HEK293T (cell line): ENCODE measurements around the gene LIN28B.

ENCODE experiments used
- CTCF ChIA-PET: fragments of 350-600 bp; formaldehyde crosslinking; extraction: SDS; loops from one replicate; lab custom pipeline; 2021; ENCODE audit warnings: antibody characterized with exemption, inconsistent platforms; lab: Yijun Ruan, JAX
- POLR2A ChIA-PET: fragments of 350-600 bp; formaldehyde crosslinking; extraction: SDS; loops from one replicate; lab custom pipeline; 2020; ENCODE audit warnings: antibody characterized with exemption, inconsistent platforms; lab: Yijun Ruan, JAX
- DNase-seq: peaks from one replicate; pipeline ENCODE4 v3.0.0; 2012; ENCODE audit warnings: mixed read lengths; ENCODE audit errors: extremely low spot score
- ARNT ChIP-seq: fragments of 450-650 bp; IDR thresholded peaks from 2 replicates; pipeline ENCODE4 v1.6.1; 2017; ENCODE audit warnings: mild to moderate bottlenecking
- BHLHE40 ChIP-seq: fragments of 450-650 bp; IDR thresholded peaks from 2 replicates; pipeline ENCODE4 v1.6.1; 2016; ENCODE audit warnings: mild to moderate bottlenecking, moderate library complexity, borderline replicate concordance
- CTBP1 ChIP-seq: fragments of 450-650 bp; IDR thresholded peaks from 2 replicates; pipeline ENCODE4 v1.6.1; 2016; ENCODE audit warnings: borderline replicate concordance
- ELF4 ChIP-seq: fragments of 450-650 bp; IDR thresholded peaks from 2 replicates; pipeline ENCODE4 v1.6.1; 2017; ENCODE audit warnings: antibody characterized with exemption
- FOXA1 ChIP-seq: fragments of 450-650 bp; IDR thresholded peaks from 2 replicates; pipeline ENCODE4 v1.6.1; 2016; ENCODE audit warnings: mild to moderate bottlenecking
- FOXK2 ChIP-seq: fragments of 450-650 bp; IDR thresholded peaks from 2 replicates; pipeline ENCODE4 v1.6.1; 2016; ENCODE audit warnings: mild to moderate bottlenecking
- FOXM1 ChIP-seq: fragments of 450-650 bp; IDR thresholded peaks from 2 replicates; pipeline ENCODE4 v1.6.1; 2017; ENCODE audit warnings: mild to moderate bottlenecking, borderline replicate concordance
- HDGF ChIP-seq: fragments of 450-650 bp; IDR thresholded peaks from 2 replicates; pipeline ENCODE4 v1.6.1; 2017; ENCODE audit warnings: antibody characterized with exemption, borderline replicate concordance
- L3MBTL2 ChIP-seq: fragments of 450-650 bp; conservative IDR thresholded peaks from 2 replicates; pipeline ENCODE4 v1.6.1; 2016; ENCODE audit warnings: mild to moderate bottlenecking
- LEF1 ChIP-seq: fragments of 450-650 bp; IDR thresholded peaks from 2 replicates; pipeline ENCODE4 v1.6.1; 2017; ENCODE audit warnings: mild to moderate bottlenecking, borderline replicate concordance
- NFRKB ChIP-seq: fragments of 450-650 bp; IDR thresholded peaks from 2 replicates; pipeline ENCODE4 v1.6.1; 2016; ENCODE audit warnings: mild to moderate bottlenecking, moderate library complexity
- PKNOX1 ChIP-seq: fragments of 450-650 bp; IDR thresholded peaks from 2 replicates; pipeline ENCODE4 v1.6.1; 2016
- SP1 ChIP-seq: fragments of 450-650 bp; IDR thresholded peaks from 2 replicates; pipeline ENCODE4 v1.6.1; 2017
- SUZ12 ChIP-seq: fragments of 450-650 bp; IDR thresholded peaks from 2 replicates; pipeline ENCODE4 v1.6.1; 2016; ENCODE audit warnings: mild to moderate bottlenecking
- TARDBP ChIP-seq: fragments of 450-650 bp; IDR thresholded peaks from 2 replicates; pipeline ENCODE4 v1.6.1; 2016
- ZNF384 ChIP-seq: fragments of 450-650 bp; IDR thresholded peaks from 2 replicates; pipeline ENCODE4 v1.6.1; 2016

LIN28B gene

GRCh38 chr6:105022416-105022815 lies 65.5 kb downstream of the LIN28B start:
- ChIA-PET CTCF (no interaction called here), POLR2A (no interaction called here)
- TF ChIP-seq PKNOX1 (no peak), LEF1 (no peak), FOXK2 (no peak), HDGF (no peak), FOXA1 (no peak), BHLHE40 (no peak), NFRKB (no peak), ELF4 (no peak), SUZ12 (no peak), L3MBTL2 (no peak)
- no peak for DNase-seq

GRCh38 chr6:105024803-105025202 lies 67.9 kb downstream of the LIN28B start:
- ChIA-PET CTCF (interaction anchor here (0.6 to 0.9 kb wide), 2 partner anchors 16 to 1979 kb away, joined by 4 to 5 read pairs; no protein-coding TSS in a partner anchor), POLR2A (no interaction called here)
- no peak for DNase-seq
- TF ChIP-seq PKNOX1 (no peak), FOXM1 (no peak), ELF4 (no peak), FOXA1 (no peak), CTBP1 (no peak), NFRKB (no peak), SUZ12 (no peak), L3MBTL2 (no peak), SP1 (no peak), LEF1 (no peak), HDGF (no peak), ZNF384 (no peak), FOXK2 (no peak), BHLHE40 (no peak), ARNT (no peak), TARDBP (no peak)

- CTCF ChIA-PET, result no interaction called here
- DNase-seq, result no peak
- POLR2A ChIA-PET, result no interaction called here
- TF ChIP-seq BHLHE40, result no peak
- TF ChIP-seq PKNOX1, result no peak
- TF ChIP-seq SP1, result no peak
- TF ChIP-seq ZNF384, result no peak
- no peak for TF ChIP-seq NFRKB
- TF ChIP-seq FOXK2, result no peak
- no peak for TF ChIP-seq LEF1
- no peak for TF ChIP-seq L3MBTL2
- TF ChIP-seq ELF4, result no peak
- no peak for TF ChIP-seq FOXM1
- no peak for TF ChIP-seq TARDBP
- no peak for TF ChIP-seq FOXA1
- no peak for TF ChIP-seq SUZ12
Observed at GRCh38 chr6:105028898-105029297, 72.0 kb downstream of the LIN28B start.

- CTCF ChIA-PET, result no interaction called here
- no peak for DNase-seq
- POLR2A ChIA-PET, result no interaction called here
- TF ChIP-seq FOXK2, result no peak
- TF ChIP-seq HDGF, result no peak
- TF ChIP-seq LEF1, result no peak
Observed at GRCh38 chr6:105029581-105029980, 72.7 kb downstream of the LIN28B start.

GRCh38 chr6:105034470-105034869 lies 77.6 kb downstream of the LIN28B start:
- no peak for DNase-seq
- ChIA-PET POLR2A (no interaction called here), CTCF (no interaction called here)
- TF ChIP-seq NFRKB (no peak), L3MBTL2 (no peak), FOXM1 (no peak), FOXA1 (no peak), LEF1 (no peak), SUZ12 (no peak)

GRCh38 chr6:105035299-105035698 lies 78.4 kb downstream of the LIN28B start:
- no peak for DNase-seq
- ChIA-PET CTCF (interaction anchor here (0.6 kb wide), 1 partner anchor 8 kb away, joined by 3 read pairs; no protein-coding TSS in a partner anchor), POLR2A (no interaction called here)
- TF ChIP-seq FOXA1 (no peak), ELF4 (no peak), L3MBTL2 (no peak), ZNF384 (no peak), FOXK2 (no peak), NFRKB (no peak), SUZ12 (no peak), PKNOX1 (no peak), CTBP1 (no peak), LEF1 (no peak), FOXM1 (no peak), TARDBP (no peak), SP1 (no peak), ARNT (no peak), BHLHE40 (no peak), HDGF (no peak)
